H1 (cell line): ENCODE data around the gene ERFE. TPM values are rescaled to one million over a fixed set of nuclear protein-coding genes. Genes with fewer than 3 reads are reported as not detected.

ENCODE experiments used
- CTBP2 ChIP-seq: IDR thresholded peaks from 2 replicates; pipeline ENCODE4 v1.7.0; 2011; ENCODE audit warnings: borderline replicate concordance, mild to moderate bottlenecking, moderate library complexity, mixed read lengths, low read length; ENCODE audit not compliant: insufficient read depth, insufficient read length
- GABPA ChIP-seq: IDR thresholded peaks from 2 replicates; pipeline ENCODE4 v1.6.1; 2011; ENCODE audit warnings: mild to moderate bottlenecking, low read length, moderate library complexity, borderline replicate concordance; ENCODE audit not compliant: insufficient read depth
- HDAC2 ChIP-seq, 2 experiments: fragments of 300-600 bp in 1 of 2; sonication (generic) in 1 of 2; IDR thresholded peaks; 2 replicates each; pipeline ENCODE4 v1.6.1; 2011 to 2012; ENCODE audit warnings: low read depth in 2 of 2, low read length in 2 of 2, mild to moderate bottlenecking in 2 of 2, moderate library complexity in 2 of 2, borderline replicate concordance in 1 of 2, inconsistent platforms in 1 of 2
- KDM1A ChIP-seq: fragments of 200-600, 300-600 bp; sonication (generic); IDR thresholded peaks from 2 replicates; pipeline ENCODE4 v1.7.1; 2016; ENCODE audit warnings: mild to moderate bottlenecking, low read length, borderline replicate concordance
- NRF1 ChIP-seq: IDR thresholded peaks from 2 replicates; pipeline ENCODE4 v1.6.1; 2011; ENCODE audit warnings: mild to moderate bottlenecking, low read depth, low read length, improper control_type of control experiment
- RXRA ChIP-seq: IDR thresholded peaks from 2 replicates; pipeline ENCODE4 v1.6.1; 2011; ENCODE audit warnings: low read depth, mild to moderate bottlenecking, low read length, moderate library complexity; ENCODE audit not compliant: insufficient read depth
- SAP30 ChIP-seq: fragments of 300-600 bp; sonication (generic); IDR thresholded peaks from 2 replicates; pipeline ENCODE4 v1.7.1; 2012; ENCODE audit warnings: low read length, moderate library complexity, mild to moderate bottlenecking, inconsistent platforms; ENCODE audit not compliant: insufficient read depth, insufficient replicate concordance
- TAF7 ChIP-seq: optimal IDR thresholded peaks from 2 replicates; pipeline ENCODE3; 2011; ENCODE audit warnings: low read depth, mild to moderate bottlenecking, inconsistent platforms, low read length, moderate library complexity, borderline replicate concordance
- polyA plus RNA-seq, 7 experiments: library from polyadenylated mRNA; depleted of rRNA in 3 of 7; stranded (reverse) in 5 of 7; unstranded in 2 of 7; fragments of >200 nt in 5 of 7; fragments of 200-250 nt in 2 of 7; gene quantifications; 1 replicate in 5 of 7; 2 replicates in 1 of 7; 4 replicates in 1 of 7; pipeline versions ENCODE4 v1.2.1 to v1.2.3, GENCODE V29; 2011 to 2013; ENCODE audit warnings: missing spikeins in 2 of 7, mixed read lengths in 2 of 7
- total RNA-seq: library from RNA; stranded (reverse); fragmentation: NEBNext Ultra II Directional; extraction: Animal tissue kit (Norgen Biotek cat#: 25700); gene quantifications from 2 replicates; pipeline ENCODE4 v1.2.1, GENCODE V29; 2021

The ERFE gene
- total and polyA plus RNA-seq, 2 of the 8 experiments (the other 6 are each of a cell fraction or from before 2014, with no cell fraction given): 2.5 to 3.6 TPM

- no peak for TF ChIP-seq SAP30
- no peak for TF ChIP-seq KDM1A
- TF ChIP-seq RXRA: no peak
- no peak for TF ChIP-seq HDAC2 (IDR thresholded peaks at IDR 0.05; ENCODE audit: borderline replicate concordance in 1 of 2, low read depth in 2 of 2, low read length in 2 of 2)
- TF ChIP-seq CTBP2: no peak
- no peak for TF ChIP-seq GABPA
- no peak for TF ChIP-seq TAF7
- no peak for TF ChIP-seq NRF1
Measured at GRCh38 chr2:238125127-238125885, 33.5 kb upstream of the ERFE start (continued).
